Stimulated activated CD4-positive, alpha-beta T cell treated with anti-CD3 and anti-CD28 coated beads, Interleukin-1b, Interleukin-23, amount 100 ng/mL, for 1 hour (primary cell): Measurements from ENCODE around the gene MEPCE.

Experiments
- DNase-seq, 2 donors: peaks; one replicate each; pipeline ENCODE4 v3.0.0-alpha.2; 2020; ENCODE audit warnings: low read depth in 2 of 2

MEPCE gene

GRCh38 chr7:100457033-100457432 is 27.4 kb downstream of the MEPCE start:
- no peak for DNase-seq

- no peak for DNase-seq
These were observed 34.6 kb downstream of the MEPCE start, which contains the start of gene SPACDR for GRCh38 chr7:100464210-100464660. Gene SPACDR, minus strand, starts transcription at chr7:100464260. Its CDS starts 235 bp downstream, at chr7:100464025.

DNA sequence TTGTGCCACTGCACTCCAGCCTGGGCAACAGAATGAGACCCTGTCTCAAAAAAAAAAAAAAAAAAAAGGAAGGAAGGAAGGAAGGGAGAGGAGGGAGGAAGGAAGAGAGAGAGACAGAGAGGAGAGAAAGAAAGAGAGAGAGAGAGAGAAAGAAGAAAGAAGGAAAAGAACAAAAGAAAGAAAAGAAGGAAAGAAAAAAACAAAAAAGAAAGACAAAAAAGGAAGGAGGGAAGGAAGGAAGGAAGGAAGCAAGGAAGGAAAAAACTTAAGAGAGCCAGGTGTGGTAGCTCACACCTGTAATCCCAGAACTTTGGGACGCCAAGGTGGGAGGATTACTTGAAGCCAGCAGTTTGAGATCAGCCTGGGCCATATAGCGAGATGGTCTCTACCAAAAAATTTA is 35.2 kb downstream of the MEPCE start:
- no peak for DNase-seq

DNA sequence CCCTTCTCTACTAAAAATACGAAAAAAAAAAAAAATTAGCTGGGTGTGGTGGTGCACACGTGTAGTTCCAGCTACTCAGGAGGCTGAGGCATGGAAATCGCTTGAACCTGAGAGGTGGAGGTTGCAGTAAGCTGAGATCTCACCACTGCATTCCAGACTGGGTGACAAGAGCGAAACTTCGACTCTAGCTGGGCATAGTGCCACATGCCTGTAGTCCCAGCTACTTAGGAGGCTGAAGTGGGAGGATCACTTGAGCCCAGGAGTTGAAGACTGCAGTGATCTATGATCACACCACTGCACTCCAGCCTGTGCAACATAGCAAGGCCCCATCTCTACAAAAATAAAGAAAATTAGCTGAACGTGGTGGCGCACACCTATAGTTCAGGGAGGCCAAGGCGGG is 35.7 kb downstream of the MEPCE start:
- no peak for DNase-seq

DNA sequence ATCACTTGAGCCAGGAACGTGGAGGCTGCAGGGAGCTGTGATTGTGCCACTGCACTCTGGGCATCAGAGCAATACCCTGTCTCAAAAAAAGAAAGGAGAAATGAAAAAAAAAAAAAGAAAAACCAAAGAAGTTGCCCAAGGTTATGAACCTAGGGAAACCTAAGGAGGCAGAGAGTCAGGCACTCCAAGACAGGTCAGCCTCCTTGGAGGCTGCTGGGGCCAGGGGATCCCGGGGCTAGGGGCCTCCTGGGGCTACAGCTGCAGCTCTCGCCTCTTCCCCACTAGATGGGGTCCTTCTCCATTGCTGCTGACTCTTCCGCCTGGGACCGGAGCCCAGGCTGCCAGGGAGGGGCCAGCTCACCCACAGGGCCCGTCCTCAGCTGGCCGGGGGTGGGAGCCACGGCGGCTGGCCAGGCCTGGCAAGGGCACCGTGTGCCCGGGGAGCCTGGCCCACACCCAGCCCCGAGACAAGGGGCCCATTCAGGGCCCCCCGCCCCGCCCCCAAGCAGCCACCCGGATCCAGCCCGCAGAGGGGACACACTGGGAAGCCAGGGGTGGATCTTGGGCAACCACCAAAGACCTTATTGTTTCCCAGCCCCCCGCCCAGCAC is 36.2 kb downstream of the MEPCE start:
- DNase-seq, result no peak

- DNase-seq, result no peak
These were observed 37.3 kb downstream of the MEPCE start for GRCh38 chr7:100466653-100467605.

DNA sequence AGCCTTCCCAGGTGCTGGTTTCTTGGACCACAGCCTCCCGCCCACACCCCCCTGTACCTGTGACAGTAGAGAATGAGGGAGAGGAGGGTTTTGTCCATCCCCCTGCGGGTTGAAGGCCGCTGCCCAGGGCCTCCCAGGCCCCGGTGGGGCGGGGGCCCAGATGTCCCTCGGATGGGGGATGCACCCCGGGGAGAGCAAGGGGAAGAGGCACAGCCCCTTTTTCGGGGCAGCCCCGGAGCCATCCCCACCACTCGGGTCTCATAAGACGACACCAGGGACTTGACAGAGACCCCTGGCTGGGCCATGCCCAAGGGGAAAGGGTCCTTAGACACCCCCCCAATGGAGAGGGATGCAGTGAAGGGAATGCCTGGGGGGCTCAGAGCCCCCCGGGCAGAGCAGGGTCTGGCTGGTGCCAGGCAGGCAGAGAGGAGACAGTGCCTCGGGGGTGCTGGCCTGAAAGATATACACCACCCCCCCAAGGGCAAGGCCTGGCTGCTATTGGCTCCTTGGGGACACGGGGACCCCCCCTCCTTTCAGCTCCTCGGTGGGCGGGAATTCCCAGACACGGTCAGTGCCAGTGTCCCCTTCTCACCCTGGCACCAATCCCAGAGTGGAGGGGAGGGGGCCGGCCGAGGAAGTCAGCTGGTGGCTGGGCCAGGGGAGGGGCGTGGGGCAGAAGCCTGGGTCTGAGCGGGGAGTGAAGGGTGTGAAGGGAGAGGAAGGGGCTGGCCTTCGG is 38.2 kb downstream of the MEPCE start:
- DNase-seq, result no peak

- DNase-seq, result peak; percentile 73 to 84
These were observed 39.8 kb downstream of the MEPCE start for GRCh38 chr7:100469227-100470044.

GRCh38 chr7:100471021-100471420 is 41.4 kb downstream of the MEPCE start:
- DNase-seq, result no peak

GRCh38 chr7:100472121-100472851 is 42.7 kb downstream of the MEPCE start:
- no peak for DNase-seq

- DNase-seq, result no peak
These were observed 43.3 kb downstream of the MEPCE start for GRCh38 chr7:100472854-100473499.

GRCh38 chr7:100475549-100475948 is 45.9 kb downstream of the MEPCE start:
- no peak for DNase-seq

DNA sequence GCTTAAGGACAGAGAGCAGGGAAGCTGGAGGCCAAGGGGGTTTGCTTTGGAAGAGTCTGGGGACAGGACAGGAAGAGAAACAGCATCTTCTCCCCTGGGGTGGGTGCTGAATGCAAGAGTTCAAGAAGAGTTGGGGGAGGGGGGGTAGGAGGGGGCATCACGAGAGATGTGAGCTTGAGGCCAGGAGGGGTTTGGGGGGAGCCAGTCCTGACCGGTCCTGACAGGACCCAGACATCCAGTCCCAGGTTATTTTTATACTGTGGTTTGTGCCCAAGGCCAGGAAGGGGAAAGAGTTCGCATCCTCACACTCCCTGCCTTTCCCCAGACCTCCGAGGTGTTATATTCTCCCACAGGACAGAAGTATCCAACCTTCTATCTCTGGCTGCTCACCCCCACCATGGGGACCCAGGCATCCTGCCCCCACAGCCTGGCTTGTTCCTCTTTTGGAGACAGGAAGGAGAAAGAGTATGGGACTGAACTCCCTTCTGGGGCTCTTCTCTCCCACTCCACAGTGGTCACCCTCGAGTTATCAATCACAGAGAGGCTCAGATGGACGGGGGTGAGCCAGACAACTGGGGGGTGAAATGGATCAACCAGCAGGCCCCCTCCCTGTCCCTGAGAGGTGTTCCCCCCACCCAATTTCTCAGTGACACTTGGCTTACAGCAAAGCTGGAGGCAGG is 46.6 kb downstream of the MEPCE start:
- DNase-seq, result no peak

DNA sequence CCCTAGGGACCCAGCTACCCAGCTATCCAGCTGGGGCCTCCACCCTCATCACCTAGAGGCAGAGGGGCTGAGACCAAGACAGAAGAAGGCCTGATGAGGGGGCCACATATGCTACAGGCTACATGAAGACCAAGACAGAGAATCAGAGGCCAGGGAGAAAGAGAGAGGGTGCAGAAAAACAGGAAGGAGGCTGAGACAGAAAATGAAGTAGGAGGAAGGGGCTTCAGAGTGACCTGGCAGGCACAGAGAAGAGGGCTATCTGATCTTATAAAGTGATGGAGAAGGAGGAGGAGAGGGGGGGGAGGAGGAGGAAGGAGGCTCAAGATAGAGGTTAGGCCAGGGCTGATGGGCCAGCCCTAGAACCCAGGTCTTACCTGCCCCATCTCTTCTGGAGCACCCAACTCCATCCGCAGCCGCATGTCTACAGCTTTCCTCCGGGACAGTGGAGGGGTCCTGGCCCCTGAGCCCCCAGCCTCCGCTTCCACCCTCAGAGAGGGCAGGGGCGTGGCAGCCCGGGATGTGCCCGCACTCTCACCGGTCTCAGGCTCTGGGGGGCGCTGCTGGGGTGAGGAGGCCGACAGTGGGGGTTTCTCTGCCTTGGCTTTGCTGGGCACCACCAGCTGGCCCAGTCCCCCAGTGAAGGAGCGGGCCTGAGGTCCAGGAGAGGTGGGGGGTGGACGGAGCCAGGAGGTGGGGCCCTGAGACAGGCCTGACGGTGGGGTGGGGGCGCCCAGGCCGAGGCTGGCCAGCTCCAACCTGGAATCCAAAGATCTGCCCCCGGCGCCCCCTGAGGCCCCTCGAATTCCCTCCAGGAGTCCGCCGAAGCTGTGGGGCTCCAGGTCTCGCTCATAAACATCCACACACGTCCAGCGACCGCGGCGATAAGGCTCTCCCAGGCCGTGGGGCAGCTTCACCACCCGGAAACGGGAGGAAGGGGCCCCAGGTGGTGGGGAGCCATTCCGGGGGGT is 47.6 kb downstream of the MEPCE start:
- no peak for DNase-seq

DNA sequence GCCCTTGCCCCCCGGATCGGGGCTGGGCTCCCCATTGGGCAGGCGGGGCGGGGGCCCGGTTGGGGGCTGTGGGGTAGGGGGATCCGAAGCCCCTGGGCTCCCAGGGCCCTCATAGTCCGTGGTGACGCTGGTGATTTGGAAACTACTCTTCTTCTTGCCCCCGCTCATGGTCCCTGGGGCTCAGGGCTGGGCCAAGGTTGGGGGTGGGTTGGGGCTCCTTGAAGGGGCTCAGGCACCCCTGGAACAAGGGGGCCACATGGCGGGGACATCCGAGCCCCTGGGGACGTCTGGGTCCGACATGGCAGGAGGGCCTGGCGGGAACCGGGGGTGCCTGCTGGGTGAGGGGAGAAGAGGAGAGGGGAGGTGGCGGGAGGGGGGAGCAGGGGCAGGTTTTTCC is 48.2 kb downstream of the MEPCE start:
- DNase-seq, result no peak

GRCh38 chr7:100478958-100479660 is 49.5 kb downstream of the MEPCE start, which contains the start of gene TSC22D4:
Gene TSC22D4, minus strand, starts transcription at chr7:100479214. Its CDS starts 1,176 bp downstream, at chr7:100478038.
- DNase-seq, result peak; percentile 69 to 81

GRCh38 chr7:100481466-100481865 is 51.8 kb downstream of the MEPCE start:
- DNase-seq, result no peak

DNA sequence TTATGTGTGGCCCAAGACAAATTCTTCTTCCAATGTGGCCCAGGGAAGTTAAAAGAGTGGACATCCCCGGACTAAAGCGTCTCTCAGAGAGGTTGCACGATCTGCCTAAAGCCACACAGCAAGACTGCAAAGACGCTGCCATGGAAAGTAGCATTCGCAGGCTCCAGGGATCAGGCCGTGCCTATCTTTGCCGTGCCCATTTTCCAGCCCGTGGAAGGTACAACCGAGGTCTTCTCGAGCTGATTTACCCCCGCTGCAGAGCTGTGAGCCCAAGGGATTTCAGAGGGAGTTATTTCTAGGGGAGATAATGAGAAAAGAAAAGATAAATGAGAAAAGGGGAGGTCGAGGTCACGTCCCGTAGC is 53.1 kb downstream of the MEPCE start:
- no peak for DNase-seq
